ENCODE data around the gene HSPA8. TPM values are rescaled to one million over a fixed set of nuclear protein-coding genes. Genes with fewer than 3 reads are reported as not detected.

Gene HSPA8
- 2,088 and 3,150 TPM in 2 replicates for polyA plus RNA-seq (2012; rRNA removed)
- polyA plus RNA-seq (2012; cell fraction: cytosol; rRNA removed) = 2,445 and 2,787 TPM in 2 replicates
- polyA plus RNA-seq (2012; cell fraction: nucleus; rRNA removed) = 1,331 and 2,502 TPM in 2 replicates

DNA sequence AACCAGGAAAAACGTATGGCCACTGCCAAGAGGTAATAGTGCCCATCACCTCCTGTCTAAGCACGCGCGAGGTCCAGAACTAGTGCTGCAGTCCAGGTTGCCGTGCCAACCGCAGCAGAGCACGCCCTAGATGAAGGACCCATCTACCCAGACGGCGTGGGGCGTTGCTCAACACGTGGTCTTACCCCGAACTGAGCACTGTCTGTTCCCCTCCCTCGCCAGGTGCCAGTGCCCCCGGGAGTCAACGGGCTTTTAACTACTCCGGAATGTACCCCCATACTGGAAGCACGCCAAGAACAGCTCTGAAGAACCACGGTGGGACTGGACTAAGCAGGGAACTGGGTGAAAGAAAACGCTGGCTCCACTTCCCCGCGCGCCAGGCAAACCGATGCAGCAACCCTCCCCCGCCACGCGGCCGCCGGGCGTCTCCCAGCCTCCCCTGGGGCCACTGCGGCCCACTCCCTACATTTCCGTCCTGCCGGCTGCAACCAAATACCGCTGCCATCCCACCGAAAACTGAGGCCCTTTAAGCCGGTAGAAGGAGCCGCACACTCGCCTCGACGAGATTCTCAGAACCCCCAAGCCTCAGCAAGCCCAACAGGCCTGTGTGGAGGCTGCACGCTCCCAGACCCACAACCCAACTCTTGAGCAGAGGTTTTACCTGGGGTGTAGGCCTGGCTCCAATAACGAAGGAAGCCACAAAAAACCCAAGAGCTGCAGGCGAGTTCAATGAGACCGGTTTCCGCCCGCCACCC, at the start of gene HSPA8:
Gene HSPA8, minus strand, starts transcription at position 734 of the 755 bp plus-strand sequence. CDS start 812 bp downstream, outside the sequence.
- H4K20me1 ChIP-seq (ENCODE audit: insufficient read depth) = peaks cover 53% of the 10 kb centered on the region
- H3K79me2 ChIP-seq (ENCODE audit: insufficient read depth) = peaks cover 84% of the 10 kb centered on the region
- H3F3A ChIP-seq (replicated peaks; ENCODE audit: insufficient read depth) = peaks cover 81% of the 10 kb centered on the region
- H3K4me2 ChIP-seq = peak within 1 kb of the TSS; percentile 78
- H2AFZ ChIP-seq (ENCODE audit: low read depth) = peak within 1 kb of the TSS; percentile 41; the same call in 1 of the 2 replicates
- peaks cover 39 to 42% of the 10 kb centered on the region in 2 experiments for H3K4me1 ChIP-seq (ENCODE audit: control insufficient read depth in 1 of 2, insufficient read depth in 2 of 2, low read depth in 1 of 2, low read length in 1 of 2)
- H3K9ac ChIP-seq = peak within 1 kb of the TSS; percentile 100
- H3K9me2 ChIP-seq = no peaks in the 10 kb centered on the region
- H3K36me3 ChIP-seq (replicated peaks in 1 of 2; ENCODE audit: control insufficient read depth in 1 of 2, insufficient read depth in 2 of 2, low read length in 1 of 2) = peaks cover 46 to 47% of the 10 kb centered on the region in 2 experiments
- H3K9me3 ChIP-seq = no peaks in the 10 kb centered on the region
- no peaks in the 10 kb centered on the region for H3K27me3 ChIP-seq (ENCODE audit: insufficient read depth)
- ChIA-PET CTCF (interaction anchor here (0.6 to 1.7 kb wide), 11 partner anchors 8 to 515 kb away, joined by 3 to 7 read pairs (median 4); no protein-coding TSS in a partner anchor), POLR2A (interaction anchor here (0.6 to 2.3 kb wide), 11 partner anchors 8 to 448 kb away, joined by 3 to 11 read pairs (median 6); no protein-coding TSS in a partner anchor)
- DNase-seq = peak; percentile 36
- 1% methylated on average over 23 of the region's 45 CpGs for WGBS (ENCODE audit: low lambda C conversion rate)
- peak within 1 kb of the TSS; percentile 99 for H3K27ac ChIP-seq (ENCODE audit: low read depth in 2 of 2, low read length in 1 of 2)
- H3K4me3 ChIP-seq (ENCODE audit: low read depth in 2 of 2, low read length in 1 of 2) = peak within 1 kb of the TSS; percentile 80 to 94
- peak; percentile 92 for TF ChIP-seq SIN3A (IDR thresholded peaks at IDR 0.05; ENCODE audit: borderline replicate concordance, low read depth, low read length)
- TF ChIP-seq MEF2A (IDR thresholded peaks at IDR 0.05; ENCODE audit: borderline replicate concordance, low read depth) = peak; percentile 14; the same call in 1 of the 2 replicates
- TF ChIP-seq YY1 (IDR thresholded peaks at IDR 0.05; ENCODE audit: low read depth) = no peak
- no peak for TF ChIP-seq RAD21 (IDR thresholded peaks at IDR 0.05; ENCODE audit: low read length)
- peak; percentile 25; the same call in 1 of the 2 replicates for TF ChIP-seq JUND (IDR thresholded peaks at IDR 0.05)
- TF ChIP-seq, protein P1, sequence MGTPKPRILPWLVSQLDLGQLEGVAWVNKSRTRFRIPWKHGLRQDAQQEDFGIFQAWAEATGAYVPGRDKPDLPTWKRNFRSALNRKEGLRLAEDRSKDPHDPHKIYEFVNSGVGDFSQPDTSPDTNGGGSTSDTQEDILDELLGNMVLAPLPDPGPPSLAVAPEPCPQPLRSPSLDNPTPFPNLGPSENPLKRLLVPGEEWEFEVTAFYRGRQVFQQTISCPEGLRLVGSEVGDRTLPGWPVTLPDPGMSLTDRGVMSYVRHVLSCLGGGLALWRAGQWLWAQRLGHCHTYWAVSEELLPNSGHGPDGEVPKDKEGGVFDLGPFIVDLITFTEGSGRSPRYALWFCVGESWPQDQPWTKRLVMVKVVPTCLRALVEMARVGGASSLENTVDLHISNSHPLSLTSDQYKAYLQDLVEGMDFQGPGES (IDR thresholded peaks at IDR 0.05; ENCODE audit: low read depth, low read length) = no peak
- TF ChIP-seq FOXM1 (IDR thresholded peaks at IDR 0.05; ENCODE audit: low read depth) = peak; percentile 62; the same call in 1 of the 2 replicates
- peak; percentile 96 for TF ChIP-seq TAF1 (IDR thresholded peaks at IDR 0.05; ENCODE audit: borderline replicate concordance, low read depth, low read length)
- no peak for TF ChIP-seq NRF1 (IDR thresholded peaks at IDR 0.05; ENCODE audit: low read depth, low read length)
- TF ChIP-seq EP300 (IDR thresholded peaks at IDR 0.05; ENCODE audit: borderline replicate concordance in 1 of 2, low read depth in 1 of 2, low read length in 1 of 2) = peak in 1 of 2 experiments; percentile 59; a peak in 1 of 4 replicates
- no peak for TF ChIP-seq EZH2phosphoT487 (IDR thresholded peaks at IDR 0.05; ENCODE audit: borderline replicate concordance, low read depth)
- TF ChIP-seq CHD2 (IDR thresholded peaks at IDR 0.05; ENCODE audit: low read length, partially characterized antibody) = no peak
- TF ChIP-seq, protein P2, sequence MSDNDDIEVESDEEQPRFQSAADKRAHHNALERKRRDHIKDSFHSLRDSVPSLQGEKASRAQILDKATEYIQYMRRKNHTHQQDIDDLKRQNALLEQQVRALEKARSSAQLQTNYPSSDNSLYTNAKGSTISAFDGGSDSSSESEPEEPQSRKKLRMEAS (IDR thresholded peaks at IDR 0.05; ENCODE audit: low read depth) = peak; percentile 90
- TF ChIP-seq, protein P3, sequence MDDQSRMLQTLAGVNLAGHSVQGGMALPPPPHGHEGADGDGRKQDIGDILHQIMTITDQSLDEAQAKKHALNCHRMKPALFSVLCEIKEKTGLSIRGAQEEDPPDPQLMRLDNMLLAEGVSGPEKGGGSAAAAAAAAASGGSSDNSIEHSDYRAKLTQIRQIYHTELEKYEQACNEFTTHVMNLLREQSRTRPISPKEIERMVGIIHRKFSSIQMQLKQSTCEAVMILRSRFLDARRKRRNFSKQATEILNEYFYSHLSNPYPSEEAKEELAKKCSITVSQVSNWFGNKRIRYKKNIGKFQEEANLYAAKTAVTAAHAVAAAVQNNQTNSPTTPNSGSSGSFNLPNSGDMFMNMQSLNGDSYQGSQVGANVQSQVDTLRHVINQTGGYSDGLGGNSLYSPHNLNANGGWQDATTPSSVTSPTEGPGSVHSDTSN (IDR thresholded peaks at IDR 0.05) = peak; percentile 9; the same call in 1 of the 2 replicates
- no peak for TF ChIP-seq SMC3 (IDR thresholded peaks at IDR 0.05; ENCODE audit: low read depth, low read length)
- TF ChIP-seq, protein P4, sequence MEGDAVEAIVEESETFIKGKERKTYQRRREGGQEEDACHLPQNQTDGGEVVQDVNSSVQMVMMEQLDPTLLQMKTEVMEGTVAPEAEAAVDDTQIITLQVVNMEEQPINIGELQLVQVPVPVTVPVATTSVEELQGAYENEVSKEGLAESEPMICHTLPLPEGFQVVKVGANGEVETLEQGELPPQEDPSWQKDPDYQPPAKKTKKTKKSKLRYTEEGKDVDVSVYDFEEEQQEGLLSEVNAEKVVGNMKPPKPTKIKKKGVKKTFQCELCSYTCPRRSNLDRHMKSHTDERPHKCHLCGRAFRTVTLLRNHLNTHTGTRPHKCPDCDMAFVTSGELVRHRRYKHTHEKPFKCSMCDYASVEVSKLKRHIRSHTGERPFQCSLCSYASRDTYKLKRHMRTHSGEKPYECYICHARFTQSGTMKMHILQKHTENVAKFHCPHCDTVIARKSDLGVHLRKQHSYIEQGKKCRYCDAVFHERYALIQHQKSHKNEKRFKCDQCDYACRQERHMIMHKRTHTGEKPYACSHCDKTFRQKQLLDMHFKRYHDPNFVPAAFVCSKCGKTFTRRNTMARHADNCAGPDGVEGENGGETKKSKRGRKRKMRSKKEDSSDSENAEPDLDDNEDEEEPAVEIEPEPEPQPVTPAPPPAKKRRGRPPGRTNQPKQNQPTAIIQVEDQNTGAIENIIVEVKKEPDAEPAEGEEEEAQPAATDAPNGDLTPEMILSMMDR (IDR thresholded peaks at IDR 0.05) = no peak
- peak; percentile 99 for TF ChIP-seq MXI1 (IDR thresholded peaks at IDR 0.05; ENCODE audit: low read depth, low read length)
- TF ChIP-seq RFX5 (IDR thresholded peaks at IDR 0.05; ENCODE audit: low read length) = no peak
- no peak; the same call in 1 of the 2 replicates for TF ChIP-seq FOXJ3 (CRISPR knock-in tag; IDR thresholded peaks at IDR 0.05)
- TF ChIP-seq FOSL2 (IDR thresholded peaks at IDR 0.05; ENCODE audit: borderline replicate concordance, low read depth) = no peak
- TF ChIP-seq GATA2 (CRISPR knock-in tag; IDR thresholded peaks at IDR 0.05) = peak; percentile 5; the same call in 1 of the 2 replicates
- peak; percentile 54; the same call in 1 of the 2 replicates for TF ChIP-seq NFIC (IDR thresholded peaks at IDR 0.05; ENCODE audit: borderline replicate concordance)
- TF ChIP-seq REST (IDR thresholded peaks at IDR 0.05; ENCODE audit: low read depth, low read length) = peak; percentile 57
- no peak for TF ChIP-seq GABPA (IDR thresholded peaks at IDR 0.05; ENCODE audit: low read depth)
- TF ChIP-seq POLR2AphosphoS5 (IDR thresholded peaks at IDR 0.05; ENCODE audit: low read depth, low read length) = peak; percentile 100
